ENCODE results near the gene IL25.

The IL25 gene

DNA sequence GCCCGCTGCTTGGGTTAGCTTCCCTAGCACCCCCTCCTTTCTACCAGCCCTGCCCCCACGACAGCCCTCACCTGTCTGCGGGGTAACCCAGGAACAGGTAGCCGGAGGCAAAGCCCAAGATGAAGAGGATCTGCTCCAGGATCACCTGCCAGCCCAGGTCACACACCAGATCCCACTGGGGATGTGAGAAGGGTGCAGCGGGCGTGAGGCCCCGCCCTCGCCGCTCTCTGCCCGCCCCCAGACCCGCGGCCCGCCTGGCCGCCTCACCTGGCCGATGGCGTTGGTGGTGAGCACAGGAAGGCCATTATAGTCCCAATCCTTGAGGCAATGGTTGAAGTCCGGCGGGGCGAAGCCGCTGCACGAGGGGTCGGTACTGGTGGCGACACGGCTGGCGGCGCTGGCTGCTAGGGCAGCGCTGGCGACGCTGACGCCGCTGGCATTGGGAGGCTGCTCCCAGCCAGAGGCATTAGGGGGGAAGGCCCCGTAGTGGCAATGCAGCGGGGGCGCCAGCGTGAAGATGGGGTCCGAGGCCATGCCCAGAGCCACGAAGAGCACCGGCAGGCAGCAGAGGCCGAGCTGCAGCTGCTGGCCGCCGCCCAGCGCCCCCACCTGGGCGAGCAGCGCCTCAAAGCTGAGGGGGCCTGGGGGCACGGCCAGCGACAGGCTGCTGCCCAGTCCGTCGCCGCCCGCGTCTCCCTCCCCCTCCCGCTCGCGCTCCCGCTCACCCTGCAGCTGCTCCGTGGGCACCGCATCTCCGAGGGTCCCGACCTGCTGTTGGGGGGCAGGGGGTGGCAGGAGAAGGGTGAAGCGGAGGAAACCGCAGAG is 20.7 kb upstream of the IL25 start:
- Histone ChIP-seq H3K27ac (no peak overlapping the region), H3K4me2 (no peak overlapping the region), H4K20me1 (no peaks in the 10 kb centered on the region), H3K9me3 (replicated peaks in 1 of 11) (peaks cover 6 to 18% (median 13%) of the 10 kb centered on the region in 11 experiments; a peak in 16 of 22 replicates), H3K36me3 (no peaks in the 10 kb centered on the region), H3K4me3 (no peak overlapping the region), H3K27me3 (no peaks in the 10 kb centered on the region), H3K9ac (no peak overlapping the region), H3K4me1 (no peaks in the 10 kb centered on the region)
- no peak for TF ChIP-seq Cebpa-rat (IDR thresholded peaks at IDR 0.05)

DNA sequence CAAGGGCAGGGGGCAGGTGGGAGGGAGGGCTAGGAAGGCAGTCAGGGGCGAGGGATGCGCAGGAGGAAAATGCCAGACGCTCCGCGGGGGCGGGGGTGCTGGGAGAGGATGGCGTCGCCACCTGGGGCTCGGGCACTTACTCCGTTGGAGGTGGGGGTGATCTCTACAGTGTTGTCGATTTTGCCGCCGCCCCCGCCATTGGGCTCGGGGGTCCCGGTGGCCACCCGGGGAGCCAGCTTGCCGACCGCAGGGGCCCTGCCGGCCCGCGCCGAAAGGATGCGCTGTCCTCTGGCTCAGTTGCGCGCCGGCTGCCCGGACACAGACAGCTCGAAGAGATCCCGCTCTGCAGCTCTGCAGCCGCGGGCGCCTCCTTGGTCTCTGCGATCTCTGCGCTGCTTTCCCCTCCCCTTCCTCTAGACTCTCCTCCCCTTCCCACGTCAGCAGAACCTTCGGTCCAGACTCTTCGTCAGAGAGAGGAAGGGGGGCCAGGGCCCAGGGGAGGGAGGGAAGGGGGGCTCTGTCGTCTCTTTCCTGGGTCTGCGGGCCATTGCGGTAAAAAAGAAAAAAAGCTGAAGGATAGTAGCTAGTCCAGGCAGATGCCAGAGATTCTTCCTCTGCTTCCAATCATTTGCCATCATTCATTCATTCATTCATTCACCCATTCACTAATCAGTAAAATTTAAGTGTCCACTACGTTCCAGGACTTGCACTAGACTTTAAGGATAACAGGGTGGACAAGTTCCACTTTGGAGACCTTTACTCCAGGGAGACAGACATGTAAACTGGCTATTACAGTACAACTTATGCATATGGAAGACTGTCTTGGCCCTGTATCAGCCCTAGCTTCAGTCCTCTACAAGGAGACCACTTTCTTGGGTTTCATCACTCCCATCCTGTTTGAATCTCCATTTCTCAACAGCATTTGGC is 19.8 kb upstream of the IL25 start, which contains the start of gene SLC22A17:
TSS of gene SLC22A17 (minus strand) at position 382 of the 927 bp plus-strand sequence.
- Histone ChIP-seq H3K27me3 (no peaks in the 10 kb centered on the region), H4K20me1 (no peaks in the 10 kb centered on the region), H3K4me2 (no peak within 1 kb of the TSS), H3K4me1 (no peaks in the 10 kb centered on the region), H3K9me3 (replicated peaks in 1 of 11) (peaks cover 6 to 18% (median 13%) of the 10 kb centered on the region in 11 experiments; a peak in 16 of 22 replicates), H3K9ac (no peak within 1 kb of the TSS), H3K36me3 (no peaks in the 10 kb centered on the region), H3K27ac (no peak within 1 kb of the TSS), H3K4me3 (no peak within 1 kb of the TSS)
- TF ChIP-seq Cebpa-rat (IDR thresholded peaks at IDR 0.05), result no peak

DNA sequence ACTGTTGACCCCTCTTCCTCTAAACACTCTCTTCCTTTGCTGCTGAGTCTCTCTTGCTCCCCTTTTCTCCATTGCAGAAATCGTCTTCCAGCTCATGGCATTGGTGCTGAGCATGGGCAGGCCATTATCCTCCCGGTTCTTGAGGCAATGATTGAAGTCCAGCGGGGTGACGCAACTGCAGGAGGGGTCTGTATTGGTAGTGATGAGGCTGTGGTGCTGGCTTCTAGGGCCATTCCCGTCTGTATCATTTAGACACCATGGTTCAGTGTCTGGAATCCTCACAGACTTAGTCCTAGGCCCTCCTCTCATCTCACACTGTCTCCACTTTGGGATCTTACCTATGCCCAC is 19.2 kb upstream of the IL25 start:
- H4K20me1 ChIP-seq, result no peaks in the 10 kb centered on the region
- no peak overlapping the region for H3K27ac ChIP-seq
- no peak for TF ChIP-seq Cebpa-rat (IDR thresholded peaks at IDR 0.05)
- no peaks in the 10 kb centered on the region for H3K27me3 ChIP-seq
- peaks cover 6 to 18% (median 13%) of the 10 kb centered on the region in 11 experiments; a peak in 16 of 22 replicates for H3K9me3 ChIP-seq (replicated peaks in 1 of 11)
- no peak overlapping the region for H3K9ac ChIP-seq
- no peaks in the 10 kb centered on the region for H3K4me1 ChIP-seq
- H3K36me3 ChIP-seq, result no peaks in the 10 kb centered on the region
- H3K4me2 ChIP-seq, result no peak overlapping the region
- no peak overlapping the region for H3K4me3 ChIP-seq

DNA sequence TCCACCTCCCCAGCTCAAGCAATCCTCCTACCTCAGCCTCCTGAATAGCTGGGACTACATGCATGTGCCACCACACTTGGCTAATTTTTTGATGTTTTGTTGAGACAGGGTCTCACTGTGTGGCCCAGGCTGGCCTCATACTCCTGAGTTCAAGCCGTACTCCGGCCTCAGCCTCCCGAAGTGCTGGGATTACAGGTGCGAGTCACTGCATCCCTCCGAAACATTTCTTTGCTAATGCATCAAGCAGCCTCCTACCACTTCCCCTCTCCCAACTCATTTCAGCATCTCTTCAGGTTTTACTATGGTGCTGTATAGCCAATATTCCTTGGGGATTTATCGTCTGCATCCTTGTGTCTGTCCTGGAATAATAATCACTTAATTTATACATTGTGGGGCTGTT is 17.6 kb upstream of the IL25 start:
- H3K9me3 ChIP-seq (replicated peaks in 1 of 11), result peaks cover 6 to 18% (median 13%) of the 10 kb centered on the region in 11 experiments; a peak in 16 of 22 replicates
- H3K27ac ChIP-seq, result no peak overlapping the region
- no peak overlapping the region for H3K4me3 ChIP-seq
- no peaks in the 10 kb centered on the region for H4K20me1 ChIP-seq
- no peak for TF ChIP-seq Cebpa-rat (IDR thresholded peaks at IDR 0.05)
- no peak overlapping the region for H3K9ac ChIP-seq
- no peaks in the 10 kb centered on the region for H3K36me3 ChIP-seq
- no peaks in the 10 kb centered on the region for H3K4me1 ChIP-seq
- no peaks in the 10 kb centered on the region for H3K27me3 ChIP-seq
- no peak overlapping the region for H3K4me2 ChIP-seq

DNA sequence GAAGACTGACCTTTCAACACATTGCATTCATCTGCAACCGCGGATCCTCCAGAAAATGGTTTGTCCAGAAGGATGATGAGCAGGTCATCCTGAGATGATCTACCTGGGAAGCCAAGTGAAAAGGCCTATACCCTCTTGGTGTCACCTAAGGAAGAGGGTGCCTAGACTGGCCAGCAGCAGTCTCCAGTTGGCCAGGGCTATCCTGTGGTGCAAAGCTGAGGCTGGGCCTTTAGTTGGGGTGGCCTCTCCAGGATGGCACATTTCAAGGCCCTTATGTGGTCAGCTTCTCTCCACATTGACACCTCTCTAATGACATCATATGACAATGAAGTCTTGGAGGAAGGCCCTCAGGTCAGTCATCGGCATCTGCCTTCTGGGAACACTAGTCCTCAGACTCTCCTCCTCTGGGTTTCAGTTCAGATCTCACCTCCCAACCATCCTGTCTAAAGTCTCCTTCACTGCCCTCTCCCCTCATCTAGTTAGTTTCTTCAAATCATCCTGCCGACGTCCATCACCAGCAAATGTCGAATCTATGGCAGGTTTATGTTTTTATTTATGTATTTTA is 16.7 kb upstream of the IL25 start:
- no peaks in the 10 kb centered on the region for H4K20me1 ChIP-seq
- no peak overlapping the region for H3K4me2 ChIP-seq
- no peak overlapping the region for H3K9ac ChIP-seq
- peaks cover 6 to 18% (median 13%) of the 10 kb centered on the region in 11 experiments; a peak in 16 of 22 replicates for H3K9me3 ChIP-seq (replicated peaks in 1 of 11)
- no peaks in the 10 kb centered on the region for H3K27me3 ChIP-seq
- no peaks in the 10 kb centered on the region for H3K4me1 ChIP-seq
- H3K36me3 ChIP-seq, result no peaks in the 10 kb centered on the region
- H3K4me3 ChIP-seq, result no peak overlapping the region
- no peak overlapping the region for H3K27ac ChIP-seq
- no peak for TF ChIP-seq Cebpa-rat (IDR thresholded peaks at IDR 0.05)

DNA sequence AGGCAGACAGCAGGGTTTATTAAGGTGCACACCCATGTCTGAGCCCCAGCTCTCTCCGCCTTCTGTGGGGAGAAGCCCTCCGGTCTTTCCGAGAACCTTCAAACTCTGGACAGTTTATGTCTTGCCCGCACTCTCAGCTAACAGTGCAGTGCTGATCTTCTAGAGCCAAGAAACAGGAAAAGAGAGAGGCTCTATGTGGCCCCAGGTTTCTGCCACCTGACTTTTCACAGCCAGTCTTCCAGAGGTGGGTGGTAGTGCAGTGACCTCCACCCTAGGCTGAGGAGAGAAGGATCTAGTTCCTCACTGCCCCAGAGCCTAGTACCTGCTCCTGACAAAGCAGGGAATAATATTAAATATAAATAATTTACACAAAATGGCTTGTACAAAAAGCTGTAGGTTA is 15.9 kb upstream of the IL25 start:
- Histone ChIP-seq H3K9ac (no peak overlapping the region), H3K27ac (no peak overlapping the region), H4K20me1 (no peaks in the 10 kb centered on the region), H3K4me1 (no peaks in the 10 kb centered on the region), H3K36me3 (no peaks in the 10 kb centered on the region), H3K4me3 (no peak overlapping the region), H3K27me3 (no peaks in the 10 kb centered on the region), H3K4me2 (no peak overlapping the region), H3K9me3 (replicated peaks in 1 of 11) (peaks cover 5 to 11% (median 7%) of the 10 kb centered on the region in 11 experiments; a peak in 15 of 22 replicates)
- TF ChIP-seq Cebpa-rat (IDR thresholded peaks at IDR 0.05), result no peak

DNA sequence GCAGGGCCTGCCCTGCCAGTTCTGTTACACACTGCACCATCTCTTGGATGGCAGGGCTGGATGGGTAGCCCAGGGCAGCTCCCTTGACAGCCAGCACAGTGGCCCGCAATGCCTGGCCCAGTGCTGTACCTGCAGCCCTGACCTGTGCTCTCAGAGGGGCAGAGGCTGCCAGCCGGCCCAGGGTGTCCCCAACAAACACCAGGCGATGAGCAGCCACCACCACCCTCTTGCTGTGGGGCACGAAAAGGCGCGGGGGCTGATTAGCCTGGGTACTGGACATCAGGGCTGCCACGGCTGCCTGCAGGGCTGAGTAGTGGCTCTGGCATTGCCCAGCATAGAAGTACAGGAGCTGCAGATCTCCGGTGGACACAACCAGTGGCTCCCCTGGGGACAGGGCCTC is 15.3 kb upstream of the IL25 start:
- Histone ChIP-seq H3K27me3 (no peaks in the 10 kb centered on the region), H3K9ac (no peak overlapping the region), H3K4me1 (peaks cover 0 to 4% (median 0%) of the 10 kb centered on the region in 10 experiments; a peak in 1 of 20 replicates), H3K9me3 (replicated peaks in 1 of 11) (peaks cover 0 to 5% (median 1%) of the 10 kb centered on the region in 11 experiments; a peak in 9 of 22 replicates), H4K20me1 (no peaks in the 10 kb centered on the region), H3K4me2 (no peak overlapping the region), H3K4me3 (no peak overlapping the region), H3K36me3 (no peaks in the 10 kb centered on the region), H3K27ac (no peak overlapping the region)
- TF ChIP-seq Cebpa-rat (IDR thresholded peaks at IDR 0.05), result no peak

DNA sequence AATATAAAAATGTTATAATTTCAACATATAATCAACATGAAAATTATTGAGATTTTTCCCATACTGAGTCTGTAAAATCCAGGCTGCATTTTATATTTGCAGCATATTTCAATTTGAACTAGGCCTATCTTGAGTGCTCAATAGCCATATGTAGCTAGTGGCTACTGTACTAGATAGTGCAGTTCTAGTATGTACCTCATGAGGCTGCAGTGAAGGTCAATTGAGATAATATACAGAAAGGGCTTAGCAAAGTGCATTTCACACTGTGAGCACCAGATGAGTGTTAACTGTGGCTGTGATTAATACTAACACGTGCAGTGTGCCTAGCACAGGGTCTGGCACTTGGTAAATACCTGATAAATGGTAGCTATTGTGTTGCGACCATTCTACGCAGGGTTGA is 14.6 kb upstream of the IL25 start:
- H3K9me3 ChIP-seq (replicated peaks in 1 of 11), result no peaks in the 10 kb centered on the region
- H3K9ac ChIP-seq, result no peak overlapping the region
- no peaks in the 10 kb centered on the region for H3K36me3 ChIP-seq
- no peak overlapping the region for H3K4me3 ChIP-seq
- no peak overlapping the region for H3K27ac ChIP-seq
- no peaks in the 10 kb centered on the region for H3K27me3 ChIP-seq
- no peak for TF ChIP-seq Cebpa-rat (IDR thresholded peaks at IDR 0.05)
- peaks cover 0 to 6% (median 0%) of the 10 kb centered on the region in 10 experiments; a peak in 1 of 20 replicates for H3K4me1 ChIP-seq
- no peaks in the 10 kb centered on the region for H4K20me1 ChIP-seq
- H3K4me2 ChIP-seq, result no peak overlapping the region
